ENCODE measurements around the gene ZNF396. TPM values are rescaled to one million over a fixed set of nuclear protein-coding genes. Genes with fewer than 3 reads are reported as not detected.

Gene ZNF396
- total RNA-seq, 1 experiment from 2014 or later = 0.61 TPM

DNA sequence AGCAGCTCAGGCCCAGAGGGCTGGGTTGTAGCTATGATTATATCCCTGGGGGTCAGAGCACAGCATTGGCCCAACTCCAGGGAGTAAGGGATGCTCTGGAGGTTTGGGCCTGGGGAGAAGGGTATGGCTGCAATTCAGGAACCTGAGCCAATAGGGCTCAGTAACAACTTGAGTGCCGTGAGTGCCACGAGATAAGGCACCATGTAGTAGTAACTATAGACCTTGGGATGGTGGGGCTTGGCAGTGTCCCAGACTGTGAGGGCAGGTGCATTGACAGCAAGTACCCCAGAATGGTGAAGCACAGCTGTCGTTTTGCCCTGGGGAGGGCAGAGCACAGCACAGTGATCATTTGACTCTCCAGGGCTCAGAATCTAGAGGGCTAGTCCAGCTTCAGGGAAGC is 45.1 kb upstream of the ZNF396 start:
- Histone ChIP-seq H3K4me1 (no peaks in the 10 kb centered on the region), H3K27me3 (replicated peaks; ENCODE audit: control insufficient read depth, insufficient read depth, low read length) (no peaks in the 10 kb centered on the region), H3K36me3 (ENCODE audit: control insufficient read depth, insufficient read depth, low read length) (no peaks in the 10 kb centered on the region), H3K4me3 (ENCODE audit: low read depth, low read length) (no peak overlapping the region), H3K9me3 (no peaks in the 10 kb centered on the region)
- DNase-seq = no peak
- Mint-ChIP-seq H3K4me3 (ENCODE audit: unreplicated experiment) (no peak overlapping the region), H3K27ac (ENCODE audit: unreplicated experiment) (no peak overlapping the region), H3K9me3 (ENCODE audit: unreplicated experiment) (peaks cover 10% of the 10 kb centered on the region), H3K4me1 (ENCODE audit: low read depth, unreplicated experiment) (no peaks in the 10 kb centered on the region), H3K27me3 (ENCODE audit: insufficient read depth, unreplicated experiment) (no peaks in the 10 kb centered on the region), H3K36me3 (ENCODE audit: insufficient read depth, unreplicated experiment) (no peaks in the 10 kb centered on the region)
- BruUV-seq (replicated peaks) = no TSS peak
- ChIA-PET POLR2A (no interaction called here), CTCF (no interaction called here)
- TF ChIP-seq CTCF (IDR thresholded peaks at IDR 0.05; ENCODE audit: insufficient read depth in 1 of 2, low read depth in 1 of 2, low read length in 1 of 2, severe bottlenecking in 1 of 2, unreplicated experiment in 1 of 2) = no peak
- intact Hi-C loops (cut with micrococcal nuclease; ENCODE audit: unreplicated experiment) = no loop called here

DNA sequence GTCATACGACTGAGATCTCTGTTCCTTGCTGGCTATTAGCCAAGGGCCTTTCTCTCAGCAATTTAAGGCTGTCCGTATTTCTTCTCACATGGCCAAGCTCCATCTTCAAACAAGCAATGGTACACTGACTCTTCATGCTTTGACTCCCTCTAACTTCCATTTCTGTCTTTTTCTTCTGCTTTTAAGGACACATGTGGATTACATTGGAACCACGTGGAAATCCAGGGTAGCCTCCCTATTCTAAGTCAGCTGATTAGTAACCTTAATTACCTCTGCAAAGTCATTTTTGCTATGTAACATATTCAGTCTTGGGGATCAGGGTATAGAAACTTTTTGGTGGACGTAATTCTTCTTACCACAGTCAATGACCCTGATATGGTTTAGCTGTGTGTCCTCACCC is 41.5 kb upstream of the ZNF396 start:
- BruUV-seq (replicated peaks) = no TSS peak
- H3K27me3 ChIP-seq (replicated peaks; ENCODE audit: control insufficient read depth, insufficient read depth, low read length) = no peaks in the 10 kb centered on the region
- no peaks in the 10 kb centered on the region for H3K27me3 Mint-ChIP-seq (ENCODE audit: insufficient read depth, unreplicated experiment)

DNA sequence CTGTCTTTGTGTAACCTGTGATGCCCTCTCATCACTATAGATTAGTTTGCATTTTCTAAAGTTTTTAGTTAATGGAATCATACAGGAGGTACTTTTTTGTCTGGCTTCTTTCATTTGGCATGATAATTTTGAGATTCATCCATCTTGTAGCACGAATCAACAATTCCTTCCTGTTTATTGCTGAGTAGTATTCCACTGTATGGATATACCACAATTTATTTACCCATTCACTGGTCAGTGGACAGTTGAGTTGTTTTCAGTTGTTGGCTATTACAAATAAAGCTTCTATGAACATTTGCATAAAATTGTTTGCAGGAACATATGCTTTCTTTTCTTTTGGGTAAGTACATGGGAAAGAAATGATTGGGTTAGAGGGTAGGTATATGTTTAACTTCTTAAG is 40.1 kb upstream of the ZNF396 start:
- Mint-ChIP-seq H3K9me3 (ENCODE audit: unreplicated experiment) (peaks cover 10% of the 10 kb centered on the region), H3K36me3 (ENCODE audit: insufficient read depth, unreplicated experiment) (no peaks in the 10 kb centered on the region), H3K27me3 (ENCODE audit: insufficient read depth, unreplicated experiment) (no peaks in the 10 kb centered on the region), H3K27ac (ENCODE audit: unreplicated experiment) (no peak overlapping the region), H3K4me1 (ENCODE audit: low read depth, unreplicated experiment) (peaks cover 6% of the 10 kb centered on the region), H3K4me3 (ENCODE audit: unreplicated experiment) (no peak overlapping the region)
- H3K4me3 ChIP-seq (ENCODE audit: low read depth, low read length) = no peak overlapping the region
- H3K9me3 ChIP-seq = no peaks in the 10 kb centered on the region
- intact Hi-C loops (cut with micrococcal nuclease; ENCODE audit: unreplicated experiment) = no loop called here
- H3K4me1 ChIP-seq = no peaks in the 10 kb centered on the region
- H3K36me3 ChIP-seq (ENCODE audit: control insufficient read depth, insufficient read depth, low read length) = no peaks in the 10 kb centered on the region
- TF ChIP-seq CTCF (IDR thresholded peaks at IDR 0.05; ENCODE audit: insufficient read depth in 1 of 2, low read depth in 1 of 2, low read length in 1 of 2, severe bottlenecking in 1 of 2, unreplicated experiment in 1 of 2) = no peak
- ChIA-PET POLR2A (no interaction called here), CTCF (no interaction called here)
- BruUV-seq (replicated peaks) = no TSS peak
- no peaks in the 10 kb centered on the region for H3K27me3 ChIP-seq (replicated peaks; ENCODE audit: control insufficient read depth, insufficient read depth, low read length)
- DNase-seq = no peak

More for the DNA sequence above, 41.5 kb upstream of the ZNF396 start:
- Mint-ChIP-seq H3K36me3 (ENCODE audit: insufficient read depth, unreplicated experiment) (no peaks in the 10 kb centered on the region), H3K4me1 (ENCODE audit: low read depth, unreplicated experiment) (no peaks in the 10 kb centered on the region), H3K27ac (ENCODE audit: unreplicated experiment) (no peak overlapping the region), H3K4me3 (ENCODE audit: unreplicated experiment) (no peak overlapping the region), H3K9me3 (ENCODE audit: unreplicated experiment) (peaks cover 10% of the 10 kb centered on the region)
- ChIA-PET CTCF (no interaction called here), POLR2A (interaction anchor here (0.6 kb wide), 1 partner anchor 88 kb away, joined by 3 read pairs; no protein-coding TSS in a partner anchor)
- Histone ChIP-seq H3K36me3 (ENCODE audit: control insufficient read depth, insufficient read depth, low read length) (no peaks in the 10 kb centered on the region), H3K4me1 (no peaks in the 10 kb centered on the region), H3K9me3 (no peaks in the 10 kb centered on the region), H3K4me3 (ENCODE audit: low read depth, low read length) (no peak overlapping the region)
- TF ChIP-seq CTCF (IDR thresholded peaks at IDR 0.05; ENCODE audit: insufficient read depth in 1 of 2, low read depth in 1 of 2, low read length in 1 of 2, severe bottlenecking in 1 of 2, unreplicated experiment in 1 of 2) = no peak
- no peak for DNase-seq
- intact Hi-C loops (cut with micrococcal nuclease; ENCODE audit: unreplicated experiment) = no loop called here
